Nephron progenitor cell (in vitro differentiated cells): ENCODE results near the gene OR5K3.
"Not testable (repeated sequence)": the region's sequence is repeated elsewhere in the genome, so short reads cannot be mapped to it uniquely, and the experiment has no call there.

Experiments used
- DNase-seq: peaks from one replicate; pipeline ENCODE4 v3.0.0; 2021
- H3K27ac Mint-ChIP-seq: 2 replicates; pipeline ENCODE4 v1.8.0; 2021; ENCODE audit warnings: mild to moderate bottlenecking, moderate library complexity, mixed read lengths
- H3K27me3 Mint-ChIP-seq: 2 replicates; pipeline ENCODE4 v1.8.0; 2021; ENCODE audit warnings: mild to moderate bottlenecking, low read depth, mixed read lengths; ENCODE audit not compliant: poor library complexity
- H3K36me3 Mint-ChIP-seq: 2 replicates; pipeline ENCODE4 v1.8.0; 2021; ENCODE audit warnings: low read depth, mixed read lengths
- H3K4me1 Mint-ChIP-seq: 2 replicates; pipeline ENCODE4 v1.8.0; 2021; ENCODE audit warnings: mixed read lengths
- H3K4me3 Mint-ChIP-seq: 2 replicates; pipeline ENCODE4 v1.8.0; 2021; ENCODE audit warnings: mild to moderate bottlenecking, moderate library complexity, mixed read lengths
- H3K9me3 Mint-ChIP-seq: 2 replicates; pipeline ENCODE4 v1.8.0; 2021; ENCODE audit warnings: mild to moderate bottlenecking, moderate library complexity, mixed read lengths
- TF ChIP-seq, protein P1 (sequence below): fragments of 200-600 bp; sonication (generic); IDR thresholded peaks from 2 replicates; pipeline ENCODE4 v1.5.0; 2021; ENCODE audit warnings: antibody characterized with exemption

OR5K3 gene

DNA sequence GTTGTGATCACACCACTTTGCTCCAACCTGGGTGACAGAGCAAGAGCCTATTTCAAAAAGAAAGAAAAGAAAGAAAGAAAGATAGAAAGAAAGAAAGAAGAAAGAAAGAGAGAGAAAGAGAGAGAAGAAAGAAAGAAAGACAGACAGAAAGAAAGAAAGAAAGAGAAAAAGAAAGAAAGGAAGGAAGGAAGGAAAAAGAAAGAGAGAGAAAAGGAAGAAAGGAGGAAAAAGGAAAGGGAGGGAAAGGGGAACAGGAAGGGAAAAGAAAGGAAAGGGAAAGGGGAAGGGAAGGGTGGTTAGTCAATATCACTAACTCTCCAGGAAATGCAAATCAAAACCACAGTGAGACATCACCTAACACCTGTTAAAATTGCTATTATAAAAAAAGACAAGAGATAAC, 18.6 kb upstream of the OR5K3 start:
- Mint-ChIP-seq H3K36me3 (no peaks in the 10 kb centered on the region), H3K27me3 (no peaks in the 10 kb centered on the region), H3K4me3 (no peak overlapping the region), H3K4me1 (no peaks in the 10 kb centered on the region), H3K27ac (no peak overlapping the region), H3K9me3 (no peaks in the 10 kb centered on the region)
- TF ChIP-seq, protein P1, sequence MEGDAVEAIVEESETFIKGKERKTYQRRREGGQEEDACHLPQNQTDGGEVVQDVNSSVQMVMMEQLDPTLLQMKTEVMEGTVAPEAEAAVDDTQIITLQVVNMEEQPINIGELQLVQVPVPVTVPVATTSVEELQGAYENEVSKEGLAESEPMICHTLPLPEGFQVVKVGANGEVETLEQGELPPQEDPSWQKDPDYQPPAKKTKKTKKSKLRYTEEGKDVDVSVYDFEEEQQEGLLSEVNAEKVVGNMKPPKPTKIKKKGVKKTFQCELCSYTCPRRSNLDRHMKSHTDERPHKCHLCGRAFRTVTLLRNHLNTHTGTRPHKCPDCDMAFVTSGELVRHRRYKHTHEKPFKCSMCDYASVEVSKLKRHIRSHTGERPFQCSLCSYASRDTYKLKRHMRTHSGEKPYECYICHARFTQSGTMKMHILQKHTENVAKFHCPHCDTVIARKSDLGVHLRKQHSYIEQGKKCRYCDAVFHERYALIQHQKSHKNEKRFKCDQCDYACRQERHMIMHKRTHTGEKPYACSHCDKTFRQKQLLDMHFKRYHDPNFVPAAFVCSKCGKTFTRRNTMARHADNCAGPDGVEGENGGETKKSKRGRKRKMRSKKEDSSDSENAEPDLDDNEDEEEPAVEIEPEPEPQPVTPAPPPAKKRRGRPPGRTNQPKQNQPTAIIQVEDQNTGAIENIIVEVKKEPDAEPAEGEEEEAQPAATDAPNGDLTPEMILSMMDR, result no peak
- no peak for DNase-seq

DNA sequence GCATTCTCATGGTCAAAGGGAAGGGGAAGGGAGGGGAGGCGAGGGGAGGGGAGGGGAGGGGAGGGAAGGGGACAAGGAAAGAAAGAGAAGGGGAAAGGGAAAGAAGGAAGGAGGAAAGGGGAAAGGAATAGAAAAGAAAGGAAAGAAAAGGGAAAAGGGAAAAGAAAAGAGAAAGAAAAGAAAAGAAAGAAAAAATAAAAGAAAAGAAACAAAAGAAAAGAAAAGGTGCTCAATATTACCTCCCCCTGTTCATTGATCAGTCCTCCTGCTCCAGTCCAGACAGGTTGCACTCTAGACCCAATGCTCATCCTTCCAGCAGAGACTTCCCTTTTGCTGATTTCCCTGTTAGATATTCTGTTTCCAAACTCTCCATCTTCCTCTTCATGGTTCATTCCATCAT, 18.0 kb upstream of the OR5K3 start:
- Mint-ChIP-seq H3K27me3 (no peaks in the 10 kb centered on the region), H3K9me3 (no peaks in the 10 kb centered on the region), H3K4me1 (no peaks in the 10 kb centered on the region), H3K4me3 (no peak overlapping the region), H3K27ac (no peak overlapping the region), H3K36me3 (no peaks in the 10 kb centered on the region)
- no peak for DNase-seq
- TF ChIP-seq, protein P1, result no peak

DNA sequence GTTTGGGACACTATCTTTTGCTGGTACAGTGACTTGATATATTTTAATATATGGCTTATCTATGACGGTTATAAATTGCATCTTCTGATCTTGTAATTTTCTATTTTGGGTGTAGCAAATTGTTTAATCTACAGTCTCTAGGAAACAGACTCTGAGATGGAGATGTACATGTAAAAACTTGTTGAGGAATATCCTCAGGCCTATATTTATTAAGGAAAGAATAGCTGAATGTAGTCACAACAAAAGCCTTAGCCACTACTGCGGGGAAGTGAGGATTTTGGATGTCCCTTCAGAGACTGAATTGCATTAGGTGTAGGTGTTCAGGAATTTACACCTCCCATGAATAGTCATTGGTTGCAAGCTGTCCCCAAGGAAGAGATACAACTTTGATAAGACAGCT, 13.8 kb upstream of the OR5K3 start:
- Mint-ChIP-seq H3K27ac (no peak overlapping the region), H3K4me1 (no peaks in the 10 kb centered on the region), H3K4me3 (no peak overlapping the region)

DNA sequence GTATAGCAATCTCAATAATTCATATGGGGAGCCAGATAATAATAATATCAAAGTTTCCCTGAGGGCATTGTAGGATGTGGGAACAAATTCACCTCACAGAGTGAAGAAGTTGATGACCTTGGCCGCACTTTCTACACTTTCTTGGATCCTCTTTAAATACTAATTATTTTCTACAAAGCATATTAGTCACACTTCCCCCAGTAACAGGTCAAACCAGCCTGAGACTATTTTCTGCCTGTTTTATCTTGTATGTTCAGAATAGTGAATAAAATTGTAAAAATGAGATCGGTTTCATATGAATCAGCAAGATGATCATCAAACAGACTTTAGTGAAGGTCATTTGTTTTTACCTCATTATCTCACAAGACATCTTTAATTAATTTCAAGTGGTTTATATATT, 2.3 kb upstream of the OR5K3 start:
- Mint-ChIP-seq H3K9me3 (no peaks in the 10 kb centered on the region), H3K4me1 (no peaks in the 10 kb centered on the region), H3K27me3 (no peaks in the 10 kb centered on the region), H3K27ac (no peak overlapping the region), H3K4me3 (no peak overlapping the region), H3K36me3 (no peaks in the 10 kb centered on the region)
- DNase-seq, result no peak
- TF ChIP-seq, protein P1, result no peak

More for the DNA sequence above, 13.8 kb upstream of the OR5K3 start:
- no peak for DNase-seq
- Mint-ChIP-seq H3K9me3 (no peaks in the 10 kb centered on the region), H3K36me3 (no peaks in the 10 kb centered on the region), H3K27me3 (no peaks in the 10 kb centered on the region)
- TF ChIP-seq, protein P1, result no peak

DNA sequence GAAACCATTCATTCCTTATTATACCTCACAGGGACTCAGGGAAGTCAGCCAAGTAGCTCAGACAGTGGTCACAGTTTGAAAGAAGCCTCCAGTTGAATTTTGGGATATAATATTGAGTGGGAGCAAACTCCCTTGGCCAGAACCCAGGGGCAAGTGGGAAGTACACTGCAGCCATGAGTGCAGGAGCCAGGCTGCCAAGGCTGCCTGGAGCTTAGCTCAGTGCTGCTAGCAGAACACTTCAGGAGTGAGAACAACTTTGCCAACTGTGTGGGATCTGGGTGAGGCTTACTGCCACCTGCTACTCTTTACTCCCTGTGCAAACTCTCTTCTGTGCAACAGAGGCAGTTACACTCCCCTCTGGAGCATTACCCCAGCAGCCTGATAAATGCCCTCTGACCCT, 4.6 kb downstream of the OR5K3 start:
- Mint-ChIP-seq H3K9me3 (peaks cover 18% of the 10 kb centered on the region), H3K4me3 (no peak overlapping the region), H3K27ac (no peak overlapping the region), H3K36me3 (no peaks in the 10 kb centered on the region), H3K27me3 (peaks cover 3% of the 10 kb centered on the region), H3K4me1 (no peaks in the 10 kb centered on the region)
- no peak for DNase-seq
- TF ChIP-seq, protein P1, result no peak

DNA sequence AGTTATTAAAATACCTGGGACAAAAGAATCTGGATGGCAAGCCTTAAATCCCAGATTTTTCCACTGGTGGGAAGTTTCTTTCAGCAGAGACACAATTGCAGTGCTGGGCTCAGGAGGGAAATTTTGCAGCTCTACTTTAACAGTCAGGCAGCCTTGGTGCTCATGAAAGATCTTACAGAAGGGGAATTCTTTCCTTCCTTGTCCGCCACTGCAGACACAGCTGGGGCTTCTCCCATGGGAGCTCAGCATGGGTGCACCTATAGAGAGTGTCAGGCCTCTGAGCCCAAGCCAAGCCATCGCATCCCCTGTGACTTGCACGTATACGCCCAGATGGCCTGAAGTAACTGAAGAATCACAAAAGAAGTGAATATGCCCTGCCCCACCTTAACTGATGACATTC, 6.0 kb downstream of the OR5K3 start:
- H3K4me3 Mint-ChIP-seq, H3K4me1 Mint-ChIP-seq, H3K27me3 Mint-ChIP-seq, DNase-seq, H3K27ac Mint-ChIP-seq, H3K36me3 Mint-ChIP-seq: not testable (repeated sequence)
- H3K9me3 Mint-ChIP-seq, result peaks cover 18% of the 10 kb centered on the region
